Coronary artery (tissue), 2 donors: Measurements from ENCODE around the gene ATP13A2.

Experiments used
- DNase-seq: peaks from one replicate; pipeline ENCODE4 v3.0.0-alpha.2; 2017; ENCODE audit warnings: low spot score
- H3K27ac ChIP-seq, 2 donors: fragments of 200-600 bp; sonication (generic); one replicate each; pipeline ENCODE4 v1.5.1; 2016 to 2019
- H3K4me3 ChIP-seq: fragments of 200-600 bp; sonication (generic); 2 replicates; pipeline ENCODE4 v1.5.1; 2016; ENCODE audit warnings: mild to moderate bottlenecking, moderate library complexity
- TF ChIP-seq, protein P1 (sequence below): fragments of 200-600 bp; sonication (generic); IDR thresholded peaks from one replicate; pipeline ENCODE4 v1.5.1; 2019; ENCODE audit warnings: antibody characterized with exemption

The ATP13A2 gene

DNA sequence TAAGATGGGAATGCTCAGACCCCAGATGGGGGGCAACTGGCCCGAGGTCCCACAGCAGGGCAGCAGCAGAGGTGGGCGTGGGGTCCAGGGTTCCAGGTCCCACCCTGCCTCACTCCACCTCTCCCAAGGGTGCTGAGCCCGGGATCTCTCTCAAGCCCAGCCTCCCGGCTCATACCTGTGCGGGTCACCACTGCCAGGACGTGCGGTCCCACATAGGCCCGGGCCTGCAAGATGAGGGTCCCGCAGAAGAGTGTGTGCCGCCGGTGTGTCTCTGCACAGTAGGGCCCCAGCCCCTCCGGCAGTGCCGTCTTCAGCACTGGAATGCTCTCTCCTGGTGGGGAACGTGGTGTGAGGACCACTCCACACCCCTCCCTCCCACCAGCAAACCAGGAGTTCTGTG lies 14.9 kb downstream of the ATP13A2 start:
- TF ChIP-seq, protein P1, sequence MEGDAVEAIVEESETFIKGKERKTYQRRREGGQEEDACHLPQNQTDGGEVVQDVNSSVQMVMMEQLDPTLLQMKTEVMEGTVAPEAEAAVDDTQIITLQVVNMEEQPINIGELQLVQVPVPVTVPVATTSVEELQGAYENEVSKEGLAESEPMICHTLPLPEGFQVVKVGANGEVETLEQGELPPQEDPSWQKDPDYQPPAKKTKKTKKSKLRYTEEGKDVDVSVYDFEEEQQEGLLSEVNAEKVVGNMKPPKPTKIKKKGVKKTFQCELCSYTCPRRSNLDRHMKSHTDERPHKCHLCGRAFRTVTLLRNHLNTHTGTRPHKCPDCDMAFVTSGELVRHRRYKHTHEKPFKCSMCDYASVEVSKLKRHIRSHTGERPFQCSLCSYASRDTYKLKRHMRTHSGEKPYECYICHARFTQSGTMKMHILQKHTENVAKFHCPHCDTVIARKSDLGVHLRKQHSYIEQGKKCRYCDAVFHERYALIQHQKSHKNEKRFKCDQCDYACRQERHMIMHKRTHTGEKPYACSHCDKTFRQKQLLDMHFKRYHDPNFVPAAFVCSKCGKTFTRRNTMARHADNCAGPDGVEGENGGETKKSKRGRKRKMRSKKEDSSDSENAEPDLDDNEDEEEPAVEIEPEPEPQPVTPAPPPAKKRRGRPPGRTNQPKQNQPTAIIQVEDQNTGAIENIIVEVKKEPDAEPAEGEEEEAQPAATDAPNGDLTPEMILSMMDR, result no peak
- no peak for DNase-seq
- no peak overlapping the region for H3K4me3 ChIP-seq
- H3K27ac ChIP-seq, result no peak overlapping the region

DNA sequence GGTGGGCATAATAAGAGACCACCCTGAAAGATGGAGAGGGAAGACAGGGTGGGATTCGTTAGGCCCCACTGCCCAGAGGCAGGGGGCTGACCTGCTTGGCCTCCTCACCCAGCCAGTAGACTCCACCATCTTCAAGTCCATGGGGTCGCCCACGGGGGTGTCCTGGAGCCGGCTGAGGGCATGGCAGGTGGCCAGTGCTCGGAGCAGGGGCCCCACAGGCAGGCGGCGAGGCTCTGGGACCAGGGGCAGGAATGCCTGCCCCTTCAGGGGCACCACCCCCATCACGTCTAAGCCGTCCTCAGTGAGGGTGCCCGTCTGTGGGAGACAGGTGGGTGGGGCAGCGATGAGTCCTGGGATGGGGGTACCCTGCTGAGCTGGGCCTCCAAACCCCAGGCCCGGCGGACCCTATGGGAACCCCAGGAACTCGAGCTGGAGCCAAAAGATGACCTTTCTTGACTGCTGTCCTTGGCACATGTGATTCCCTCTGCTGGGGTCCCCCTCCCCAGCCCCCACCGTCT lies 18.1 kb downstream of the ATP13A2 start:
- TF ChIP-seq, protein P1, result no peak
- no peak for DNase-seq
- Histone ChIP-seq H3K27ac (no peak overlapping the region), H3K4me3 (no peak overlapping the region)

DNA sequence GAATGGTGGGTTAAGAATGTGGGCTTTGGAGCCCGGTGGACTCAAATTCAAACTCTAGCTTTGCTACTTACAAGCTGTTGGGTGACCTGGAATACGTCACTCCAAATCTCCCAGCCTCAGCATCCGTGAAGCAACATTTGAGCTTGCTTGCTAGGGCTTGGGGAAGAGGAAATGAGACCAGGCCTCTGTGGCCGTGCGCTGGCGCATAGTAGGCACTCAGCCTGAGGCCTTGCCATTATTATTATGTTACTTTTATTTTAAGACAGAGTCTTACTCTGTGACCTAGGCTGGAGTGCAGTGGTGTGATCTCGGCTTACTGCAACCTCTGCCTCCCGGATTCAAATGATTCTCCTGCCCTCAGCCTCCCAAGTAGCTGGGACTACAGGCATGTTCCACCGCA lies 19.1 kb downstream of the ATP13A2 start:
- no peak for DNase-seq
- Histone ChIP-seq H3K27ac (no peak overlapping the region), H3K4me3 (no peak overlapping the region)
- TF ChIP-seq, protein P1, result no peak

DNA sequence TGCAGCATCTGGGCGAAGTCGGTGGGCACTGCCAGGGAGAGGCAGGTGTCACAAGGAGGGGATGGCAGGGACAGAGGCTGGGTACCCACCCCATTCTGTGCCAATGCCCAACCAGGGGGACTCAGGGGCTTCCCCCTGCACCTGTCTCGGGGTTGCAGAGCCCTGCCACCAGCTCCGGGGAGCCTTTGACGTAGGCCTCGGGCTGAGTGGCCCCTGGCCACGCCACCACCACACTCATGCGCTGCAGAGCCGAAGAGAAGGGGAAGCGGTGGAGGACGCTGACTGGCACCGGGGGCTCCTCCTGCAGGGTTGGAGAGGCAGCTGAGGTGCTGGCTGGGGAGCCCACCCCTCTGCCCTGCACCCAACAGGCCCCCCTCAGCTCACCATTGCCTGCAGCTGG lies 19.6 kb downstream of the ATP13A2 start:
- Histone ChIP-seq H3K4me3 (no peak overlapping the region), H3K27ac (no peak overlapping the region)
- no peak for DNase-seq
- TF ChIP-seq, protein P1, result no peak

DNA sequence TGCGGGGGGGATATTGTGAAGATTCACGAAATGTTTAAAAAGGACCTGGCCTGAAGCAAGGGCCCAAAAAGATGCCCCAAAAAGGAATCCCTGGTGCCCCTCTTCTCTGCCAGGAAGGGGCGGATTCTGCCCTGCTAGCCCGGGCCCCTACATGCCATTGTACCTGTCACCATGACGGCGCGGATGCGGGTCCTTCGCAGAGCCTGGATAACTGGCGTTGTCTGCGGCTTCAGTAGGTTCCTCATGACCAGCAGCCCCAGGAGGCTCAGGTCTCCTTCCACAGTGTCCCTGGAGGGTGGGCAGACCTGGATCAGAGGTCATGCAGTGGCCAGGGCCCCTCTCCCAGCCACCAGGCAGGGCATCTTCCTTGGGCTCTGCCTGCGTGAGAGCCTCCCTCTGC lies 20.2 kb downstream of the ATP13A2 start:
- Histone ChIP-seq H3K4me3 (no peak overlapping the region), H3K27ac (no peak overlapping the region)
- DNase-seq, result no peak
- TF ChIP-seq, protein P1, result no peak

DNA sequence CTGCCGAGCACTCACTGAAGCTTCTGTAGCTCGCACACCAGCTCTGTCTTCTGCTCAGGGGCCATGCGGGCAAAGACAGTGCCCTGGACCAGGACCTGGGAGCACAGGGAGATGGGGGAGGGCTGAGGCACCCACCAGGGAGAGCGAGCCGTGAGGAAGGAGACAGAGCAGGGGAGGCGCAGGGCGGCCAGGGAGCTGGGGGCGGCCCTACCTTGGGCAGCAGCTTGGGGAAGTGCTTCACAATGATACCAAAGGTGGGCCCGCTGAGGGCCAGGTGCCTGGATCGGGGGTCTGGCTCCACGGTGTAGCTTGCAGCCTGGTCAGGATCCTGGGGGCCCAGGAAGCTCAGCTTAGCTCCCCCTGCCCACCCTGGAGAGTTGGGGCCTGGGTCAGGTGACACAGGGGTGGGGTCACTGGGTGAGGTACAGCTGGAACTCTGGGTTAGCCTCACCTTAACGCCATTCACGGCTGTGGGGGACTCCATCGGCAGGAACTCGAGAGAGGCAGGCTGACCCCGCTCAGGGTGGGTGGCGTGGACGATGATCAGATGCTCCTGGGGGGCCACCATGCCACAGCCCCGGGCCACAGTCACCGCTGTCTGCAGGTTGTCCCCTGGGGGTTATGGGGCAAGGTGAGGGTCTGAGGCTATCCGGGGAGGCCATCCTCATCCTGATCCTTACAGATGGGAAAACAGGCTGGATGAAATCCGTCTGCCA lies 21.9 kb downstream of the ATP13A2 start:
- TF ChIP-seq, protein P1, result no peak
- Histone ChIP-seq H3K27ac (no peak overlapping the region), H3K4me3 (no peak overlapping the region)
- no peak for DNase-seq

DNA sequence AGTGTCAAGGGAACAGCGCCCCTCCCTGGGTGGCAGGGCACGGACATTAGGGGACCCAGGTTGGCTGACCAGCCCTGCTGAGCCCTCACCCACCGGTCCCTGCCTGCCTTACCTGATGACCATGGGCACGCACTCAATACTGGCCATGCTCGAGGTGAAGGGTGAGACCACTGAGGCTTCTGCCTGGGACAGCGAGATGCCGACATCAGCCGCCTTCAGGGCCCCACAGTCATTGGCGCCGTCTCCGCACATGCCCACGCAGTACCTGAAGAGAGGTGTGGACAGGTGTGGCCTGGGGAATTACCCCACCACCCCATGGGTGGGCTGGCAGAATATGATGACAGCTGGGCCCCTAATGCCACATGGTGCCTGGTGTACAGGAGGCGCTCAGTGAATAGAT lies 23.5 kb downstream of the ATP13A2 start:
- DNase-seq, result no peak
- H3K27ac ChIP-seq, result no peak overlapping the region
- TF ChIP-seq, protein P1, result no peak
- no peak overlapping the region for H3K4me3 ChIP-seq
